Fibroblast of skin of scalp (primary cell): ENCODE measurements around the gene SYMPK. TPM values are rescaled to one million over a fixed set of nuclear protein-coding genes. Genes with fewer than 3 reads are reported as not detected.
"Not testable (repeated sequence)": the region's sequence is repeated elsewhere in the genome, so short reads cannot be mapped to it uniquely, and the experiment has no call there.

ENCODE experiments used
- DNase-seq: peaks from one replicate; pipeline ENCODE4 v3.0.0-alpha.2; 2013
- polyA plus RNA-seq, 2 experiments: library from polyadenylated mRNA; unstranded; fragments of 120-200 nt; gene quantifications; one replicate each; pipeline ENCODE4 v1.2.1, GENCODE V29; 2013; ENCODE audit not compliant: insufficient read length in 2 of 2

SYMPK gene
- polyA plus RNA-seq (2013, experiment 1 of 2; ENCODE audit: insufficient read length), result 52.4 TPM
- polyA plus RNA-seq (2013, experiment 2 of 2; ENCODE audit: insufficient read length), result 50.4 TPM

DNA sequence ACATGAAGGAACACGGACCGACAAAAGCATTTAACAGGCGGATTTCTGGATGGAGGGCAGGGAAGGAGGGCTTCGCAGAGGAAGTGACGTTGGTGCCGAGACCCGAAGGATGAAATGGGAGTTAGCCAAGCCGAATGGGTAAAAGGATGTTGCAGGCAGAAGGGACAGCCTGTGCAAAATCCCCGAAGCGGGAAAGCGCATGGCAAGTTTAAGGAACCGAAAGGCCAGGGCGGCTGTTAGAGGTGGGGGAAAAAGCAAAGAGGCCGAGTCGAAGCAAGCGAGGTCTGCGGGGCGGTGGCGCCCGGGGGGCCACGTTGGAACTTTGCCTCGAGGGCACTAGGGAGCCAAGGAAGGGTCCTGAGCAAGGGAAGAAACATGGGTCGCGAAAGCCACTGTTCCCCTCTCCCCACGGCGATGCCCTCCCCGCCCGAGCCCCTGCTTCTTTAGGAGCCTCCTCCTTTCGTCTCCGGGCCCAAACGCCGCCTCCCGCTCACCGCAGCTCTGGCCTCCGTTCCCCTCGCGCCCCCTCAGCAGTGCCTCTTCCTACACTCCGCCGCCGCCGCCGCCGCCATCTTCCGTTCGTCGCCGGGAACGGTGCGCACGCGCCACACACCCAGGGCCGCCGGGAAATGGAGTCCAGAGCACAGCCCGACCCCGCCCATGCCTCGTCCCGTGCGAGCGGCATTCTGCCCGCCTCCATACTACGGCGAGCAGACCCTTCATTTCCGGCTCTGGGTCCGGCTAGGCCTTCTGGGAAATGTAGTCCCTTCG, at the start of gene SYMPK:
SYMPK (minus strand) TSS at position 584 of the 771 bp plus-strand sequence. CDS start 8,652 bp downstream, outside the sequence.
- peak; percentile 99 for DNase-seq

DNA sequence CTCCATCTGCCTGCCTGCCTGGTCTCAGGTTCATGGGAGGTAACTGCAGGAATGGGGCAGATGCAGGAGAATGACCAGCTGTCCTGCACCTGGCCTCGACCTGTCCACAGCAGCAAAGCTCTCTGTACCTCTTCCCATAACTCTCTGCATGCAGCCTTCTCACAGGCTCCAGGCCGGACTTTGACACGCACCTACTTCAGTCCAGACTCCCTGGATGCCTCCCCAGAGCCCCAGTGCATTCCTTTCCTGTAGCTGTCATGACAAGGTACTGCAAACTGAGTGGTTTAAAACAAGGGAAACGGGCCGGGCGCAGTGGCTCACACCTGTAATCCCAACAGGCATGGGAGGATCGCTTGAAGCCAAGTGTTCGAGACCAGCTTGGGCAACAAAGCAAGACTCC, 48.3 kb upstream of the SYMPK start:
- no peak for DNase-seq

DNA sequence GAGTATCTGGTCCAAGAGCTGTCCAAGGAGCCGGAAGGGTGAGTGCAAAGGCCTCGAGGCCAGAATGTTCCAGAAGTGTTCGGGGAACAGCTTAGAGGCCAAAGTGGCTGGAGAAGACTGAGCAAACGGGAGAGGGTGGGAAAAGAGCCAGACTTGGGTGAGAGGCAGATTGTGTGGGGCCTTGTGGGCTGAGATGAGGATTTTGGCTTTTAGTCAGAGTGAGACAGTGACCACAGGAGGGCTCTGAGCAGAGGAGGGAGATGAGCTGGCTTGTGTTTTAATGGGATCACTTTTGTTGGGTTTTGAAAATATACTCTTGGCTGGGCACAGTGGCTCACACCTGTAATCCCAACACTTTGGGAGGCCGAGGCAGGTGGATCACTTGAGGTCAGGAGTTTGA, 46.0 kb upstream of the SYMPK start:
- peak; percentile 12 for DNase-seq

DNA sequence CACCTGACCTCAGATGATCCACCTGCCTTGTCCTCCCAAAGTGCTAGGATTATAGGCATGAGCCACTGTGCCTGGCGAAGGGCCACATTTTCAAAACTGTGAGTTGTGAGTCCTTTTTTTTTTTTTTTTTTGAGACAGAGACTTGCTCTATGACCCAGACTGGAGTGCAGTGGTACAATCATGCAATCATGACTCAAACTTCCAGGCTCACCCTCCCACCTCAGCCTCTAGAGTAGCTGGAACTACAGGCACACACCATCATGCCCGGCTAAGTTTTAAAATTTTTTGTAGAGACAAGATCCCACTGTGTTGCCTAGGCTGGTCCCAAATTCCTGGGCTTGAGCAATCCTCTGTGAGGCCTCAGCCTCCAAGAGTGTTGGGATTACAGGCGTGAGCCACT, 43.3 kb upstream of the SYMPK start:
- DNase-seq, result no peak

- DNase-seq, result no peak
Measured at GRCh38 chr19:45905011-45905410, 42.1 kb upstream of the SYMPK start.

GRCh38 chr19:45902651-45903625, 40.0 kb upstream of the SYMPK start:
- DNase-seq, result peak; percentile 97

DNA sequence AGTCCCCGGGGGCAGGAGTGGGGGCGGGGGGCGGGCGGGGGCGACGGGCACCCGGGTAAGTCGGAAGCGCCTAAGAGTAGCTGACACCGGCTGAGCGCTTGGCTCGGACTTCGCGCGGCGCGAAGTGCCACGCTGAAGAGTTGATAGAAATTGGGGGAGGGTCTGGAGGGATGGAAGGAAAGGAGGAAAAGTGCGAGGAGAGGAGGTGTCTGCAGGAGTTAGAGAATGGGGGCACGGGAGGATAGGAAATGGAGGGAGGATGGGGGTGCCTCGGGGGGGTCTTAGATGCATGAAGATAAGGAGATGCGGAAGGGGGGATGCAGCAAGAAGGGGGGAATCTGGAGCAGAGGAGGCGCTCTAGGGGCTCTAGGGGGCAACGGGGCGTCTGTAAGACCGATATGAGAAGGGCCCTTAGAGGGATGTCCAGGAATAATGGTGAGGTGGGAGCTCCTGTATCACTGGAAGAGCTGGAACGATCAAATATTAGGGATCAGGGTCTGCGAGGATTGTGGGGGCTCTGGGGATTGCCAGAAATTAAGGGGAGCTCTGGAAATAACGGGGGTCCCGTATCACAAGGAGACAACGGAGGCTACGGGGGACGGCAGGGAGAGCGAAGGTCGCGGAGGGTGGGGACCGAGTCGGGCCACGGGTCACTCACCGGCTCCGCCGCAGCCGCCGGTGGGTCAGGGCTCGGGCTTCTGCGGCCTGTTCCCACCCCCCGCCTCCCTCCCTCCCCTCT, 39.1 kb upstream of the SYMPK start, which contains the start of gene MYPOP:
MYPOP (minus strand) TSS at position 702 of the 739 bp plus-strand sequence. CDS start 840 bp downstream, outside the sequence.
- no peak for DNase-seq

GRCh38 chr19:45901432-45901911, 38.5 kb upstream of the SYMPK start:
- DNase-seq, result peak; percentile 34

GRCh38 chr19:45900738-45901431, 37.9 kb upstream of the SYMPK start:
- no peak for DNase-seq

DNA sequence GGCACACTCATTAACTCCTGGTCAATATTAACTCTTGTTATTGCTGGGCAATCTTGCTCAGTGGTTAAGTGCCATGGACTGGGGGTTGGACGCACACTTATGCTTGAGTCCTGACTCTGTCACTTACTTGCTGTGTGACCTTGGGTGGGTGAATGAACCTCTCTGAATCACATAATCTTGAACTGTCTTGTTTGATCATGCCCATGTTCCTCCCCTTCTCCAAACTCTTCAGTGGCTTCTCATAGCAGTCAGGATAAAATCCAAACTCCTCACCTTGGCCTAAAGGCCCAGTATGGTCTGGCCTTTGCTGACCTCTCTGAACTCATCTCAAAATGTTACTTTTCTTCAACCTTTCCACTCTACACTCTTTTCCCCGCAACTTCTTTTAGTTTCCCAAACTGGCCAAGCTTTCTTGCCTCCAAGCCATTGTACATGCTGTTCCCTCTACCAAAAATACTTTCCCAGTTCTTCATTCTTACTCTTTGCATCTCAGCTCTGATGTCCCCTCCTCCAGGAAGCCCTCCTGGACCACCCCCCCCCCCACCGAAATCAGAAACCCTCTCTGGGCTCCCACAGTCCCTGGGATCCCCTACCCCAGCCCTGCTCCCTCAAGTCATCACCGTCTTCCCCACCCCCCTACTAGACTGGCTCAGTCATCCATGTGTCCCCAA, 37.1 kb upstream of the SYMPK start:
- DNase-seq, result no peak

DNA sequence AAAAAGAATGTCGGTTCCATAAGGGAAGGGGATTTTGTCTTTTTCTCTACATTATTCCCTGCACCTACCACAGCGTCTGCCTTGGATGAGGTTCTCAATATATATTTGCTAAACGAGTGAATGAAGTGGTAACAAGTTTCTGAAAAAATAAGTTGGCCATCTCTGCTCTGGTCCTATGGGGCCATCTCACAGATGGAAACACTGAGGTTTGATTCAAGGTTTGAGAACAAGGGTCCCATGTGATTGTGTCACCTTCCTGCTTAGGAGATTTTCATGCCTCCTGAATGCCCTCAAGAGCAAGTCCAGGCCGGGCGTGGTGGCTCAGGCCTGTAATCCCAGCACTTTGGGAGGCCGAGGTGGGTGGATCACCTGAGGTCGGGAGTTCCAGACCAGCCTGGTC, 36.3 kb upstream of the SYMPK start:
- DNase-seq, result no peak

DNA sequence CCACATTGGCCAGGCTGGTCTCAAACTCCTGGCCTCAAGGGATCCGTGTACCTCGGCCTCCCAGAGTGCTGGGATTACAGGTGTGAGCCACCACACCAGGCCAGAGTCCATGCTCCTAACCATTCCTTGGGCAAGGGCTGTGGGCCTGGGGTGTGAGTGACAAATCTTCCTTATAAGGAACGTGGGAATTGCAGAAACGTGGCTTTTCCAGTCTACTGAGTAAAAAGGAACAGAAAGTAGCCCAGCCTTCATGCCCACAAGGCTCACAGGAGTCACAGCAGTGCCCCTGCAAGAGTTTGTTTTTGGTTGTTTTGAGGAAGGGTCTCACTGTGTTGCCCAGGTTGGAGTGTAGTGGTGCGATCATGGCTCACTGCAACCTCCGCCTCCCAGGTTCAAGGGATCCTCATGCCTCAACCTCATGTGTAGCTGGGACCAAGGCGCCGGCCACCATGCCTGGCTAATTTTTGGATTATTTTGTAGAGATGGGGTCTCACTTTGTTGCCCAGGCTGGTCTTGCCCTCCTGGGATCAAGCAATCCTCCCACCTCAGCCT, 34.4 kb upstream of the SYMPK start:
- DNase-seq, result no peak

- DNase-seq, result not testable (repeated sequence)
Measured at GRCh38 chr19:45895983-45896599, 33.1 kb upstream of the SYMPK start.

DNA sequence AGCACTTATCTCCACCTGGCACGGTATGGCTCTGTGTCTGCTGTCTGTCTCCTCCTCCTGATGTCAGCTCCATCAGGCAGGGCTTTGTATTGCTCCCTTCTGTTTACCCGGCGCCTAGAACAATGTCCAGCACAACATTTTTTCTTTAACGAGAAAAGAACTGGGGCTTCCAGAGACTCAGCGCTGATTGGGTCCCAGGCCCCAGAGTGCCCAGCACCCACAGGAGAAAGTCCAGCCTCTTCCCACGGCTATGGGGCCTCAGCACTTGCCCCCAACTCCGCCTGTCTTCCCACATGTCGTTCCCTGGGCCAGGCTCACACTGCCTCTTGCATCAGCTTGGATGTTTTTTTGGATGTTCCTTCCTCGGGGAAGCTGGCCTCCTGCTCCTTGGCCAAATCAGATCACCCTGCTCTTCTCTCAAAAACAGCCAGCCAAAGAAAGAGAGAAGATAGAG, 32.6 kb upstream of the SYMPK start:
- DNase-seq, result no peak

- DNase-seq, result no peak
Measured at GRCh38 chr19:45890877-45891276, 27.9 kb upstream of the SYMPK start.

DNA sequence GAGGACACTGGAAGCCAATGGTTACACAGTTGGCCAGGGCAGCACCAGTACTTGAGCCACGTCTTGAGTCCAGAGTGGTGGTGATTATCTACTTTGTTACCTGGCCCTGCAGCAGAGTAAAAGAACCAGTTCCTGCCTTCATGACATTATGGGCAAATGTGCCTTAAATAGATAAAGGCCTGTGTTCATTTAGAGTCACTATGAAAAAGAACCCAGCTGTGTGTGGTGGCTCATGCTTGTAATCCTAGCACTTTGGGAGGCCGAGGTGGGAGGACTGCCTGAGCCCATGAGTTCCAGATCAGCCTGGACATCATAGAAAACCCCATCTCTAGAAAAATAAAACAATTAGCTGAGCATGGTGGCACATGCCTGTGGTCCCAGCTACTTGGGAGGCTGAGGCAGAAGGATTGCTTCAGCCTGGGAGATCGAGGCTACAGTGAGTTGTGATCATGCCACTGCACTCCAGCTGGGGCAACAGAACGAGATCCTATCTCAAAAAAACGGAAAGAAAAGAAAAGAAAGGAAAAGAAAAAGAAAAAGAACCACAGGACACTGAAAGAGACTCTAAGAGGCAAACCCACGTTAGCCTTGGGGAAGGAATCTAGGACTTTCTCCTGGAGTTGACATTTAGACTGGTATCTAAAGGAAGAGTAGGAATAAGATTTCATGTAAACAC, 26.4 kb upstream of the SYMPK start:
- no peak for DNase-seq

GRCh38 chr19:45887200-45887710, 24.3 kb upstream of the SYMPK start:
- DNase-seq, result no peak

GRCh38 chr19:45886427-45887199, 23.7 kb upstream of the SYMPK start:
- DNase-seq, result peak; percentile 94
